Femur (tissue), 1 donor: ENCODE measurements around the gene LITAF.
"Not testable (repeated sequence)": the region's sequence is repeated elsewhere in the genome, so short reads cannot be mapped to it uniquely, and the experiment has no call there.

Source experiments
- DNase-seq: peaks from one replicate; pipeline ENCODE4 v3.0.0-alpha.2; 2017

Gene LITAF

DNA sequence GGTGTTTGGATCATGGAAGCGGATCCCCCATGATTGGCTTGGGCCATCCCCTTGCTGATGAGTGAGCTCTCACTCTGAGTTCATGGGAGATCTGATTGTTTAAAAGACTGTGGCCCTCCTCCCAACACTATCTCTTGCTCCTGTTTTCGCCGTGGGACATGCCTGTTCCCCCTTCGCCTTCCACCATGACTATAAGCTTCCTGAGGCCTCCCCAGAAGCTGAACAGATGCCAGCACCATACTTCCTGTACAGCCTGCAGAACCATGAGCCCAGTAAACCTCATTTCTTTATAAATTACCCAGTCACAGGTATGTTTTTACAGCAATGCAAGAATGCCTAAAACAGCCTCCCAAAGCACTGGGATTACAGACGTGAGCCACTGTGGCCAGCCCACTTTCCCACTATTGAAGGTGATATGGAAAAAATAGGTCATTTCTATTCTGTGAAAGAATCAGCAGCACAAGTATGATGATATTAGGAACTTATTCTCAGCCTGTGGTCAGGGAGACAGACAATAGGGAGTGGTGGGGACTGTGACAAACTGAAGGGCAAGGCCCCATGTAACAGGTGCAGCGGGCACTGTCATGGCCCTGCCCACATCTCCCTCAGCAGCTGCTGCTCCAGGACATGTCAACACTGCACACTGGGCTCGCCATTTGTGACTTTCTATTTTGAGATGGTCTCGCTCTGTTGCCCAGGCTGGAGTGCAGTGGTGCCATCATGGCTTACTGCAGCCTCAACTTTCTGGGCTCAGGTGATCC, 33.7 kb upstream of the LITAF start:
- no peak for DNase-seq

DNA sequence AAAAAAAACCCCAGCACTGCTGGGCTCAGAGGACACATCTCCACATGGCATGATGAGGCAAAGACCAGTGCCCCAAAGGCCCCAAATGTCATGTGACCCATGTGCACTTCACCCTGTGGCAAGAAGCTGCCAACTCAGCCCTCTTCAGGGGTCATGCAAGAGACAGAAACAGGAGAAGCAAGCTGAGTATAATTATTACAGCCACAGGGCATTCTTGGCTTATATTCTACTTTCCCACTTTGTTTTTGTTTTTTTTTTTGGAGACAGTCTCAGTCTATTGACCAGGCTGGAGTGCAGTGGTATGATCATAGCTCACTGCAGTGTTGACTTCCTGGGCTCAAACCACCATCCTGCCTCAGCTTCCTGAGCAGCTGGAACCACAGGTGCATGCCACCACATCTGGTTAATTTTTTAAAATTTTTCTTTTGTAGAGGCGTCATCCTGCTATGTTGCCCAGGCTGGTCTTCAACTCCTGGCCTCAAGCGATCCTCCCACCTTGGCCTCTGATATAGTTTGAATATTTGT, 32.7 kb upstream of the LITAF start:
- no peak for DNase-seq

DNA sequence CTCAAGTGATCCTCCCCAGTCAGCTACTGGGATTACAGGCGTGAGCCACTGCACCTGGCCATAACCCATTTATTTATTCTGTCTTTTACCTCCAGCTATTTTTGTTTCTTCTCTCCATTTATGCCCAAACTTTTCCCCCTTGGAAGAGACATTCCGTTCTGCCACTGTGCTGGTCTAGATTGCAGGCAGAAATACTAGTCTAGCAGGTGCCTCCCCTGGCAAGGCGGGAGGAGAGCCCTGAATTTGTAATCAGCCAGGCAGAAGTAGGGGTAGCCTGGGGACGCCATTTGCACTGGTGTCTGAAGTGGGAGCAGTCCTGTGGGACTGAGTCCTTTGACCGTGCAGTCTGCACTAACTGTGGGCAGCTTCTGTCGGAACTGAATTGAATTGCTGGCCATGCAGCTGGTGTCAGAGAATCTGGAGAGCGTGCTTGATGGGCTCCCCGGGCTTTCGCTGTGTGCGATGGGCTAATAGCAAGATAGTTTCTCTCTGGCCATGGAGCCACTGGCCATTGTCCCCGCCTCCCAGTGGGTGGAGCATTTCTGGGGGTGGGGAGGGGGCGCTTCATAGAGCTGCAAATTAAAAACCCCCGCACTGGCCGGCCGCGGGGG, 31.5 kb upstream of the LITAF start:
- DNase-seq, result no peak

DNA sequence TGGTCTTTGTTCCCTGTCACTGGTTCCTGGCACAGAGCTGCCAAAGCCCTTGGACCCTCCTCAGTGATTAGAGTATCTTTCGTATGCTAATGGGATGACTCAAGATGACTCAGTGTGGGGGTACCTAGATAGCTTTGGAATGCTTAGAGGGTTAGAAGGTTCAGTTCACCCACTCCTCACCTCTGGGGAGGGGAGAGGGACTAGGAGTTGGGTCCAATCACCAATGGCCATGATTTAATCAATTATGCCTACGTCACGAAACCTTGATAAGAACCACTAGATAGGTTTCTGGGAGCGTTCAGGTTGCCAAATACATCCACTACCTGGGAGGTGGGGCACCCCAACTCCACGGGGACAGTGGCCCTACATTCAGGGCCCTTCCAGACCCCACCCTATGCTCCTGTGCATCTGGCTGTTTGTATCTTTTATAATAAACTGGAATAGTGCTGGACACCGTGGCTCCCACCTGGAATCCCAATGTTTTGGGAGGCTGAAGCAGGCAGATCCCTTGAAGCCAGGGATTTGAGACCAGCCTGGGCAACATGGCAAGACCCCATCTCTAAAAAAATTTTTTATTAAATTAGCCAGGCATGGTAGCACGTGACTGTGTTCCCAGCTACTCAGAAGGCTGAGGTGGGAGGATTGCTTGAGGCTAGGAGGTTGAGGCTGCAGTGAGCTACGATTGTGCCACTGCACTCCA, 29.2 kb upstream of the LITAF start:
- no peak for DNase-seq

DNA sequence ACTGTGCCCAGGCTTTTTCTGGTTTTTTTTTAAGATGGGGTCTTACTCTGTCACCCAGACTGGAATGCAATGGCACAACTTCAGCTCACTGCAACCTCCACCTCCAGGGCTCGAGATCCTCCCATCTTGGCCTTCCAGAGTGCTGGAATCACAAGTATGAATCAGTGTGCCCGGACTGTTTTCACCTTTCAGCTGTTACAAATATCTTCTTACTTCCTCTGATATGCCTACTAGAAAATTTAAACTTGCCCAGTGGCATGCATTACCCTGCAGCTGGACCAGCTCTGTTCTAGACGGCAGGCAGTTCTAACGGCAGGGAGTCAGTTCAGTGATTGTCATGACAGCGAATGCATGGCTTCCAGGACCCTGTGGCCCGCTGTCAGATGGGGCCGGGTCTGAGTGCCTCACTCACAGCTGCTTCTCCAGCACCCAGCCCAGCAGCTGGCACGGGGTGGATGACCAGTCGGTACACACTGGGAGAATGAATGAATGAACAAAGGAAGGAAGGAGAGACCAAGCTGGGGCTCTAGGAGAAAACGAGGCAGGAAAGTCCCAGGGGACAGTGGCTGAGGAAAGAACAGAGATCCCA, 28.0 kb upstream of the LITAF start:
- no peak for DNase-seq

DNA sequence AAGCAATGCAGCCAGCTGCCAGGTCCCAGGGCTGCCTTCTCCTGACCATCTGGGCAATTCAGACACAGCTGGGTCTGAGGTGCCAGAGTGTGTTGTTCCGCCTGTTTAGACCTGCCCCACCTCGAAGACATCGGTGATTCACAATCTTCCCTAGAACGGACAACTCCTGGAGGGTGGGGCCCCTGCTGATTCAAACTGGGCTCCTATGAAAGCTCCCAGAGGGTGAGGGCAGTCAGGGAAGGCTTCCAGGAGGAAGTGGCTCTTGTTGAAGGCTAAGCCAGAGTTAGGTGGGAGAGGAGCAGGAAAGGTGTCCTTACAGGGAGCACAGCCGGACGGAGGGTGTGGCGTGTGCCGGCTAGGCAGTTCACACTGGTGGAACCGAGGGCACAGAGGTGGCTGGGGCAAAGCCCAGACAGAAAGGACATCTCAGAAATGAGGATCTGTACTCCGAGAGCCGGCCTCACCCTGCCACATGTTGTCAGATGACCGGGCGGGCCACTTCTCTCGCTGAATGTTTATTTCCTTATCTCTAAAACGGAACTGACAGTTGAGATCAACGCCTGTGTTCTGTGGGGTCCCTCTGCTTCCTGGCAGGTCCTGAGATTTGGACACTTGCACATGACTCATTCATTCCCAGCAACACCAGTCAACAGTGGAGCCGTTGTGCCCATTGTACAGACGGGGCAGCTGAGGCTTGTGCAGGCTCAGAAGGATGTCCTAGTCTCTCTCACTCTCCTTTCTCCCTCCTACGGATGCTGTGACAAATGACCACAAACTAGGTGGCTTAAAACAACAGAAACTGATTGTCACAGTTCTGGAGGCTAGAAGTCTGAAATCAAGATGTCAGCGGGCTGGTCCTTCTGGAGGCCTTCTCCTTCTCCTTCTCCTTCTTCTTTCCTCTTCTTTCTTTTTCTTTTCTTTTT, 26.9 kb upstream of the LITAF start:
- peak; percentile 50 for DNase-seq

DNA sequence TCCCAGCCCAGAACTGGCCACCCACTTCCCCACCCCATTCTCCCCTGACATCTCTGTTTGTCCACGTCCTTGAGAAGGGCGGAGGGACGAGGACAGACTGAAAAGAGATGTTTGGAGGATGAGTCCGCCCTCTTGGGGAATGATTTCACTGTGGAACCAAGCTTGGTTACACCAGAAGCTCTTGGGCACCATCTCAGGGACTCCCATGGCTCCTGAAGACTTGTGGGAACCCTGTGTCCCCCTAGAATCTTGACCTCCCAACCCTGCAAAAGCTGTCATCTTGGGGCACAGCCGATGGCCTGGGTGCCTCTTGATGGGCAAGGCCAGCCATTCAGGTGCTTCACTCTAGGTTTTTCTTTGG, 25.9 kb upstream of the LITAF start:
- DNase-seq, result no peak

DNA sequence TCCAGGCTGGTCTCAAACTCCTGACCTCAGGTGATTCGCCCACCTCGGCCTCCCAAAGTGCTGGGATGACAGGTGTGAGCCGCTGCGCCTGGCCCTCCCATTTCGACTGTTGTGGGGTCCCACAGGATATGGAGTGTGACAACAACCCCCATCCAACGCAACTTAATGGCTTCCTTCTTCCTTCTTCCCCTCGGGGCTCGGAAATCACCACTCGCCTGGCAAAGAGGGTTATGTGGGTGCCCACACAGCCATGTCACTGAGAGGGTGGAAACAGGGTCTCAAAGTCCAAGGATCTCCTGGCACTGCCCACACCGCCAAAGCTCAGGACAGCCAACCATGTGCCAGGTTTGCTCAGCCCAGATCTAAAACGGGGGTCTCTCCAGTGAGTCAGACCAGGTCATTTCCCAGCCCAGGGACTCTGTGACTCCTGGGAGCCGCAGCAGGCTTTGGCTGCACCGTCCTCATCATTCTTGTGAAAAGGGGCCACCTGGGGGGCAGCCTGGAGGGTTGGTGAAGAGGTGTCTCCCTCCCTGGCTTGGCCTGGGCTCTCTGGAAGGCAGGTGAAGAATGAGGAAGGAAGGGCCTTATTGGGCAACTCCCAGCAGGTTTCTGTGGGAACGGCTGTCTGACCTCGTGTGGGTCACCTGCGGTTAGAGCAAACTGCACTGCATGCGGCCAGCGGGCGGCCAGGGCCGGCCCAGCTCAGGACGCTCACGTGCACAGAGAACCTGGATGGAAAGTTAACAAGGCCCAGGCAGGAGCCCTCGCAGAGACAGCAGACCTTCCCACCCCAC, 25.3 kb upstream of the LITAF start:
- peak; percentile 48 for DNase-seq

DNA sequence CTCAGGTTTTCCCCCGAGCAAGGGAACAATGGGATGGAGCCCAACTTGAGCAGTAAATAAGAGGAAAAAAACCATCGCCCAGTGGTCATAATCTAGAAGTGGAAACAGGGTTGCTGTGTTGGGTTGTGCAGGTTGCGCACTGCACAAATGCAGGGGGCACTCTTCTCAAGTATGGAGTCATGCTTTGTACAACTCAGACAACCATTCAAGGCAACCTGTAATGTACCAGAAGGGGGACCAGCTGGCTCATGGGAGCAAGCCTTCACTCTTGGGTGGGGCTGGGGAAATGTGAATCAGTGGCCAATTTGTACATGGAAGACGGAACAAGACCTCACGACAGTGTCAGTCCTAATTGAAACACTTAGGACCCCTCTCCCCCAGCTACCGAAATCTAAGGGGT, 23.9 kb upstream of the LITAF start:
- no peak for DNase-seq

DNA sequence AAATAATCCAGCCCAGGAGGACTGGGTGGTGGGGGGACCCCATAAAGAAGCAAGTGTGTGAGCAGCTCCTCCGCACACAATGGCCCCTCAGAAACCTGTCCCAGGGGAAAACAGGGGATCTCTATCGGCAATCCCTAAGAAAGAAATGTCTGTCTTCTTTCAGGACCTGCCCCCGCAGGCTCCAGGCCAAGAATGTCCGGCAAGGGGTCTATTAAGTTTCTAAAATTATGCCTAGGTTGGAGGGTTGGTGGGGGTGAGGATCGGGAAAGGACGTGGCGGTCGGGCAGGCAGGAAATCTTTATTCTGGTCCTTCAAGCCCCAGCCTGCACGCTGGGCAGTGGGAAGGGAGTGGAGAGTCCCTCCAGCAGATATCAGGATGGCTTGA, 23.4 kb upstream of the LITAF start:
- peak; percentile 50 for DNase-seq

DNA sequence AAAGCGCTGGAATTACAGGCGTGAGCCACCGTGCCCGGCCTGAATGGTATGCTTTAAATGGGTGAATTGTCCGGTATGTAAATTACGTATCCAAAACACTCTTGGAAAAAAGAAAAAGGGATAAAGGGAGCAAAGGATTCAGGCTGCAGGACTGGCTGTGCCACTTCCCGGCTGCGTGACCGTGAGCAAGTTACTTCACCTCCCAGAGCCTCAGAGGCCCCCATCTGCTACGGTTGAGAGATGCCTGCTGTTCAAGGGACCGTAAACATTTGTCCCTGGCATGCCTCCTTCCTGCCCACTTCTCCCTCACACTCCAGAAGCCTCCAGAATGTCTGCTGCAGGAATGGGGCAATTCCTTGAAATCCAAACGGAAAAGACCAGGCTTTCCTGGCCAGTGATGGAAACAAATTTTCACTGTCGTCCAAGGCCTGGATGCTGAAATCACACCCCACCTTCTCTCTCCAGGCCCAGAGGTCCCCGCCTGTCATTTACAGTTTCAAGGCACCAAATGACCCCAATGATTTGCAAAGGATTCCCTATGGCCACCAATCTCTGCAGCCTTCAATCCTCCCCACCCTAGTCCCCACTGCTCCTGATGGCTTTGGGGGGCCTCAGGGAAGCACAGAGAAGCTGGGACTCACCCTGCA, 22.9 kb upstream of the LITAF start:
- no peak for DNase-seq

DNA sequence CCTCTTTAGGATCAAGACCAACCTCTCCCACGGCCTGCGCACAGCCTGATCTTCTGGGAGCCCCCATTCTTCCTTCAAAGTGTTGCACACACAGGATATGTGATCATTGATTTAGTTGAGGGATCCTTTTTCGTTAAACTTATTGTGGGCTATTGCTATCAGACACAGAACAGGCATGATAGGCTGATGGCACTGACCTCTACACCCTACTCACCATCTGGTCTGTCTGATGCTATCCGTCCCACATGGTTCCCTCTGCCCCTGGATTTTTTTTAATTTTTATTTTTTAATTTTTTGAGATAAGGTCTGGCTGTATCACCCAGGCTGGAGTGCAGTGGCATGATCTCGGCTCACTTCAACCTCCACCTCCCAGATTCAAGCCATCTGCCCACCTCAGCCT, 19.2 kb upstream of the LITAF start:
- no peak for DNase-seq

DNA sequence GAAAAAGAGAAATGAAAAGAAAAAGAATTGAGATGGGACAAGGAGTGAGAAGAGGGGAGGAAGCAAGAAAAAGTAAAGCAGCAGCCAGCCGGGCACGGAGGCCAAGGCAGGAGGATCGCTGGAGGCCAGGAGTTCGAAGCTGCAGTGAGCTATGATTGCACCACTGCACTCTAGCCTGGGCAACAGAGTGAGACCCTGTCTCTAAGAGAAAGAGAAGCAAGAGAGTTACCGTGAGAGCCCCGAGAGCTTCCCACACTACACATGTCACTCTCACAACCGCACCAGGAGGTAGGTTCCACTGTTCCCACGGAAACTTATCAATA, 18.8 kb upstream of the LITAF start:
- DNase-seq, result no peak

DNA sequence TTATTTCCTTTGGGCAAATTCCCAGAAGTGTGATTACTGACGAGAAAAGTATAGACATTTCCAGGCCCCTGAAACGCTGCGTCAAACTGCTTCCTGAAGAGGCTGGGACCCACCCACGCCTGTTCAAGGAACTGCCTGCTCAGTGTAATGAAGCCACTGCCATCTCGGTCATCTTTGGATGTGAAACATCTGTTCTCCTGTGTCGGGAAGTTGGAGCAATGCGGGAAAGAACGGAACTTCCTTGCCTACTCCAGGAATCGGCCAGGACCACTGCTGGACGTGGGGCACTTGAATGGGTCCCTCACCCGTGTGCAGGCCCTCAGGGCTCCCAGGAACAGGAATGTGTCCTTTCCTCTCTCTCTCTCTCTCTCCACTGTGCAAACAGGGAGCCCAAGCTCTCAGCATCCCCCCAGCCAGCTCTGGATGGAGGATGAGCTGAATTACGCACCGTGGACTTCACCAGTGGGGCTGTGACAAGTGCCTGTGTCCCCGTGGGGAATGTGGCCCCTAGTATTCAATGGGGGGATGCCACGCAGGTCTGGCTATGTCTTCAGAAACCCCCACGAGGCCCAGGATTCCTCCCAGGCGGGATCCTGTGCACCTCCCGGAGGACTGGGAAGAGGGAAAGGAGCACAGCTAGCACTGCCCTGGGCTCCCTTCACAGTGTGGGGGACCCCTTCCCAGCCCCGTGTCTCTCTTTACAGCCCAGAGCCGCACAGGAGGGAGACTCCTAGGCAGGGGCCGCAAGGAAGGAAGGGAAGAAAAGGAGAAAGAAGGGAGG, 18.3 kb upstream of the LITAF start:
- peak; percentile 75 for DNase-seq

DNA sequence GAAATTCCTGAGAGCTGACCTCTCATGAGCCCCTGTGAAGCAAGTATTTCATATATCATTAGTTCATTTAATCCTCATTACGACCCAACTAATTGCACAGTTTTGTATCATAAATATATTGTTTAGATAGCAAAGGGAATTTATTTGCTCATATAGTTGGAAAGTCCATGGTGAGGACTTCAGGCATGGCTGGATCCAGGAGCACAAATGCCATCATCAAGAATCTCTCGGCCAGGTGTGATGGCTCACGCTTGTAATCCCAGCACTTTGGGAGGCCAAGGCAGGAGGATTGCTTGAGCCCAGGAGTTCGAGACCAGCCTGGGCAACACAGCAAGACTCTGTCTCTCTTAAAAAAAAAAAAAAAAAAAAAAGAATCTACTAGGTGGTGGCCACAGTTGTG, 17.6 kb upstream of the LITAF start:
- DNase-seq, result not testable (repeated sequence)

DNA sequence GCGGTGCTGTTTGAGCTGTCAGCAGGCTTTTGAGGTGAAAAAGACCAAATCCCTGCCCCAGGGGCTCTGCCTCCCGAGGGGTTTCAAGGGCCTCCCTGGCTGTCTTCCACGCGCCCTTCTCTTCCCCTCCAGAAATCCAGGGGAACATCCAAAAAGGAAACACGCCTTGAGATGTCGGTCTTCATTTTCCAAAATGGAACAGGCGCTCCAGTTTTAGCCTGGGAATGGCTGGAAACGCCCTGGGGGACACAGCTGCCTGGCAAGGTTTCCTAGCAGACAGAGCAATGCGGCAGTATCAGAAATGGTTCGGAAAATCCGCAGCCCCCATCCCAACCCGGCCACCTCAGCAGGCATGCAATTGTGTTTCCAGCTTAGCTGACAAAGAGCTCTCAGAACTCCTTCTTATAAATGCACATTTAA, 16.6 kb upstream of the LITAF start:
- peak; percentile 77 for DNase-seq

DNA sequence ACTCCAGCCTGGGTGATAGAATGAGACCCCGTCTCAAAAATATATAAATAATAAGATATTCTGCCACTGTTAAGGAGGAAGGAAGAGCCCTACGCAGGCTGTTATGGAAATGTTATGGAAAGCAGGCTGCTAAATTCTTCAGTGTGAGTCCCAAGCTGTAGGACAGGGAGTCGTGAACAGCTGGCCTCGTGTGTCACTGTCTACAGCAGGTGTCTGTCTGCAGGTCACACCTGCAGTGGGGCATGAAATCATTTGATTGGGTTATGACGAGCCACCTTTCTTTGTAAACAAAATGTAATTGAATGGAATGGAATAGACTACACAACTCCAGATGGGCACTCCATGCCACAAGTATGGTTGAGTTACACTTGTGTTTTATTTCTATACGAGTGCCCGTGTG, 15.6 kb upstream of the LITAF start:
- no peak for DNase-seq

DNA sequence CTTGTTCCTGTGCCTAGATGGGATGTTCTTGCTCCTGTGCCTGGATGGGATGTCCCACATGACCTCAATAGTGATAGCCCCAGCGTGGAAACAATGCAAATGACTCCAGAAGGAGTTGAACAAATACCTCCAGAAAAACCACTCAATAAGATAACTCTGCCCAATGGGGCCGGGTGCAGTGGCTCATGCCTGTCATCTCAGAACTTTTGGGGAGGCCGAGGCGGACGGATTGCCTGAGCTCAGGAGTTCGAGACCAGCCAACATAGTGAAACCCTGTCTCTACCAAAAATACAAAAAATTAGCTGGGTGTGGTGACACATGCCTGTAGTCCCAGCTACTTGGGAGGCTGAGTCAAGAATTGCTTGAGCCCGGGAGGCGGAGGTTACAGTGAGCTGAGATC, 15.2 kb upstream of the LITAF start:
- DNase-seq, result no peak

DNA sequence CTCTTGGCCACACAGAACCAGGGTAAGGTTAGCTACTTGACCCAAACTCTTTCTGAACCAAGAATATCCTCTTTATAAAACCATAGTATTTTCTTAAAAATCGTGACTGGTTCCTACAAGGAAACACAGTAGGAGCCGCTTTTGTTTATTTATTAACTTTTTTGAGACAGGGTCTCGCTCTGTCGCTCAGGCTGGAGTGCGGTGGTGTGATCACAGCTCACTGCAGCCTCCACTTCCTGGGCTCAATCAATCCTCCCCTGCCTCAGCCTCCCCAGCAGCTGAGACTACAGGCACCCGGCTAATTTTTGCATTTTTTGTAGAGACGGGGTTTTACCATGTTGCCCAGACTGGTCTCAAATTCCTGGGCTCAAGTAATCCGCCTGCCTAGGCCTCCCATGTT, 14.7 kb upstream of the LITAF start:
- no peak for DNase-seq

DNA sequence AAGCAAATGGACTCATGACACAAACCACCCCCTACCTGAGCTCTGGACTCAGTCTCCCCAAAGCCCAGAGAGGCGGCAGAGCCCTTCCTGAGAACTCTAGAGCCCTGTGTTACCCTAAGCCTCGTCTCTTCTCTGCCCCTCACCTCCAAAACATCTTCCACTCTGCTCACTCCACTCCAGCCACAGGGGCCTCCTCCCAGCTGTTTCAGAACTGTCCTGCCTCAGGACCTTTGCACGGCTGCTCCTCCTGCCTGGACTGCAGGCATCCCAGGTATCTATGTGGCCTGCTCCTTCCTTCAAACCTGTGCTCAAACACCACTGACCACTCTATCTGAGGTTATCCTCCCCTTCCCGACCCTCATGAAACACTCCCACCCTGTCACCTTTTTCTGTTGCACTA, 12.9 kb upstream of the LITAF start:
- no peak for DNase-seq
